H1 (cell line): ENCODE results near the gene KTN1. TPM values are rescaled to one million over a fixed set of nuclear protein-coding genes. Genes with fewer than 3 reads are reported as not detected.

Experiments
- ATF2 ChIP-seq: IDR thresholded peaks from 2 replicates; pipeline ENCODE4 v1.6.1; 2012; ENCODE audit warnings: low read length, inconsistent platforms
- BACH1 ChIP-seq: IDR thresholded peaks from 2 replicates; pipeline ENCODE4 v1.6.1; 2012; ENCODE audit warnings: low read length, improper control_type of control experiment
- BCL11A ChIP-seq, 2 experiments: IDR thresholded peaks; one replicate each; pipeline ENCODE4 v1.6.1; 2011; ENCODE audit warnings: low read depth in 2 of 2, low read length in 2 of 2, mild to moderate bottlenecking in 2 of 2
- BRCA1 ChIP-seq: IDR thresholded peaks from 2 replicates; pipeline ENCODE4 v1.6.1; 2012; ENCODE audit warnings: low read depth, low read length, improper control_type of control experiment
- CHD2 ChIP-seq: IDR thresholded peaks from 2 replicates; pipeline ENCODE4 v1.6.1; 2012; ENCODE audit warnings: low read length, improper control_type of control experiment
- GABPA ChIP-seq: IDR thresholded peaks from 2 replicates; pipeline ENCODE4 v1.6.1; 2011; ENCODE audit warnings: mild to moderate bottlenecking, low read length, moderate library complexity, borderline replicate concordance; ENCODE audit not compliant: insufficient read depth
- JUND ChIP-seq: IDR thresholded peaks from 2 replicates; pipeline ENCODE4 v1.6.1; 2011; ENCODE audit warnings: mild to moderate bottlenecking, improper control_type of control experiment, low read length
- KDM4A ChIP-seq: IDR thresholded peaks from one replicate; pipeline ENCODE4 v1.7.1; 2012; ENCODE audit warnings: low read depth, mild to moderate bottlenecking, moderate library complexity, low read length, inconsistent platforms; ENCODE audit not compliant: severe bottlenecking
- NANOG ChIP-seq: IDR thresholded peaks from 2 replicates; pipeline ENCODE4 v1.6.1; 2011; ENCODE audit warnings: low read length, low read depth, mild to moderate bottlenecking, inconsistent platforms; ENCODE audit not compliant: insufficient read depth, poor library complexity, severe bottlenecking
- PHF8 ChIP-seq: fragments of 200-600 bp; sonication (generic); conservative IDR thresholded peaks from 2 replicates; pipeline ENCODE4 v1.7.1; 2012; ENCODE audit warnings: low read depth, mild to moderate bottlenecking, inconsistent platforms, low read length, moderate library complexity
- POLR2A ChIP-seq, 2 experiments: IDR thresholded peaks; 1 replicate in 1 of 2; 2 replicates in 1 of 2; pipeline ENCODE4 v1.6.1; 2011; ENCODE audit warnings: low read depth in 2 of 2, low read length in 2 of 2, mild to moderate bottlenecking in 2 of 2; ENCODE audit errors: control extremely low read depth in 1 of 2
- POLR2AphosphoS5 ChIP-seq: IDR thresholded peaks from 2 replicates; pipeline ENCODE4 v1.6.1; 2011; ENCODE audit warnings: low read depth, low read length
- RAD21 ChIP-seq, 2 experiments: IDR thresholded peaks in 1 of 2; conservative IDR thresholded peaks in 1 of 2; 2 replicates each; pipeline ENCODE4 v1.6.1; 2011; ENCODE audit warnings: low read depth in 2 of 2, low read length in 2 of 2, improper control_type of control experiment in 1 of 2, inconsistent platforms in 1 of 2, mild to moderate bottlenecking in 1 of 2, moderate library complexity in 1 of 2
- RFX5 ChIP-seq: IDR thresholded peaks from 2 replicates; pipeline ENCODE4 v1.6.1; 2011; ENCODE audit warnings: low read depth, low read length, improper control_type of control experiment, borderline replicate concordance
- SIX5 ChIP-seq: IDR thresholded peaks from 2 replicates; pipeline ENCODE4 v1.6.1; 2011; ENCODE audit warnings: mild to moderate bottlenecking, low read depth, low read length
- TCF12 ChIP-seq: IDR thresholded peaks from 2 replicates; pipeline ENCODE4 v1.6.1; 2011; ENCODE audit warnings: low read depth, mild to moderate bottlenecking, low read length
- polyA plus RNA-seq, 7 experiments: library from polyadenylated mRNA; depleted of rRNA in 3 of 7; stranded (reverse) in 5 of 7; unstranded in 2 of 7; fragments of >200 nt in 5 of 7; fragments of 200-250 nt in 2 of 7; gene quantifications; 1 replicate in 5 of 7; 2 replicates in 1 of 7; 4 replicates in 1 of 7; pipeline versions ENCODE4 v1.2.1 to v1.2.3, GENCODE V29; 2011 to 2013; ENCODE audit warnings: missing spikeins in 2 of 7, mixed read lengths in 2 of 7
- total RNA-seq: library from RNA; stranded (reverse); fragmentation: NEBNext Ultra II Directional; extraction: Animal tissue kit (Norgen Biotek cat#: 25700); gene quantifications from 2 replicates; pipeline ENCODE4 v1.2.1, GENCODE V29; 2021

Gene KTN1
- total and polyA plus RNA-seq, 2 of the 8 experiments (the other 6 are each of a cell fraction or from before 2014, with no cell fraction given), result 15.4 to 151 TPM

- TF ChIP-seq ATF2 (0 out of 2 replicates have a peak, but pooled peaks have one; percentile 21), RAD21 (IDR thresholded peaks at IDR 0.05 in 1 of 2, conservative IDR thresholded peaks at IDR 0.05 in 1 of 2; ENCODE audit: low read depth in 2 of 2, low read length in 2 of 2) (no peak), TCF12 (no peak), BACH1 (peak; percentile 6; the same call in 1 of the 2 replicates), JUND (no peak), SIX5 (no peak), KDM4A (peak; percentile 66), POLR2AphosphoS5 (no peak; the same call in 1 of the 2 replicates), POLR2A (IDR thresholded peaks at IDR 0.05; ENCODE audit: control extremely low read depth in 1 of 2, low read depth in 2 of 2, low read length in 2 of 2) (peak in 1 of 2 experiments; percentile 70; a peak in 2 of 3 replicates), NANOG (no peak), PHF8 (peak; percentile 56), RFX5 (no peak), CHD2 (peak; percentile 69), BRCA1 (no peak), BCL11A (IDR thresholded peaks at IDR 0.05; ENCODE audit: low read depth in 2 of 2, low read length in 2 of 2) (no peak), GABPA (no peak)
Observed at GRCh38 chr14:55579724-55580469, at the start of gene KTN1 (continued).
